CD14-positive monocyte (primary cell): ENCODE data around the gene FAM89A. TPM values are rescaled to one million over a fixed set of nuclear protein-coding genes. Genes with fewer than 3 reads are reported as not detected.

Experiments used
- DNase-seq, 3 donors: peaks; one replicate each; pipeline ENCODE4 v3.0.0-alpha.2; 2011 to 2022
- H2AFZ ChIP-seq: 2 replicates; pipeline ENCODE4 v1.6.0; 2012; ENCODE audit warnings: mild to moderate bottlenecking, low read depth, low read length, inconsistent platforms; ENCODE audit not compliant: insufficient read depth, poor library complexity, severe bottlenecking
- H3K27ac ChIP-seq, 2 donors: 1 replicate in 1 of 2; 2 replicates in 1 of 2; pipeline ENCODE4 v1.5.1; 2012 to 2013; ENCODE audit warnings: low read length in 2 of 2, control low read depth in 1 of 2, inconsistent platforms in 1 of 2, low read depth in 1 of 2, mild to moderate bottlenecking in 1 of 2
- H3K27me3 ChIP-seq, 2 donors: one replicate each; pipeline versions ENCODE4 v1.6.0 to v1.6.1; 2011 to 2013; ENCODE audit warnings: low read length in 2 of 2; ENCODE audit not compliant: control insufficient read depth in 2 of 2, insufficient read depth in 2 of 2
- H3K36me3 ChIP-seq, 2 donors: replicated peaks in 1 of 2; 1 replicate in 1 of 2; 2 replicates in 1 of 2; pipeline versions ENCODE4 v1.5.1 to v1.6.1; 2012 to 2013; ENCODE audit warnings: low read length in 2 of 2, control low read depth in 1 of 2, inconsistent platforms in 1 of 2, mild to moderate bottlenecking in 1 of 2; ENCODE audit not compliant: insufficient read depth in 2 of 2, control insufficient read depth in 1 of 2
- H3K4me1 ChIP-seq, 2 donors: 1 replicate in 1 of 2; 2 replicates in 1 of 2; pipeline versions ENCODE4 v1.5.1 to v1.6.1; 2012 to 2013; ENCODE audit warnings: low read length in 2 of 2, control low read depth in 1 of 2, inconsistent platforms in 1 of 2, mild to moderate bottlenecking in 1 of 2, moderate library complexity in 1 of 2; ENCODE audit not compliant: insufficient read depth in 2 of 2, control insufficient read depth in 1 of 2
- H3K4me2 ChIP-seq: replicated peaks from 2 replicates; pipeline ENCODE3; 2012; ENCODE audit warnings: low read length, moderate library complexity, mild to moderate bottlenecking; ENCODE audit not compliant: poor library complexity, severe bottlenecking; ENCODE audit errors: extremely low read depth
- H3K4me3 ChIP-seq, 3 experiments: fragments of 200-600 bp in 1 of 3; sonication (generic) in 1 of 3; replicated peaks in 1 of 3; 1 replicate in 2 of 3; 2 replicates in 1 of 3; pipeline ENCODE4 v1.5.1; 2011 to 2013; ENCODE audit warnings: low read length in 3 of 3, mild to moderate bottlenecking in 3 of 3, control low read depth in 2 of 3, low read depth in 2 of 3, inconsistent platforms in 1 of 3, moderate library complexity in 1 of 3
- H3K79me2 ChIP-seq: 2 replicates; pipeline ENCODE4 v1.6.0; 2012; ENCODE audit warnings: mild to moderate bottlenecking, control low read depth, inconsistent platforms, low read length, moderate library complexity; ENCODE audit not compliant: insufficient read depth
- H3K9ac ChIP-seq: 2 replicates; pipeline ENCODE4 v1.6.0; 2017; ENCODE audit warnings: low read length, mild to moderate bottlenecking; ENCODE audit not compliant: insufficient read depth, poor library complexity, severe bottlenecking
- H3K9me3 ChIP-seq, 2 donors: replicated peaks in 1 of 2; 1 replicate in 1 of 2; 2 replicates in 1 of 2; pipeline versions ENCODE4 v1.5.1 to v1.6.1; 2012 to 2013; ENCODE audit warnings: low read length in 2 of 2, control low read depth in 1 of 2; ENCODE audit not compliant: control insufficient read depth in 1 of 2, insufficient read depth in 1 of 2
- H4K20me1 ChIP-seq: 2 replicates; pipeline ENCODE4 v1.6.0; 2012; ENCODE audit warnings: mild to moderate bottlenecking, low read length, control low read depth, moderate library complexity; ENCODE audit not compliant: insufficient read depth
- H3K27ac Mint-ChIP-seq, 7 donors: one replicate each; pipeline ENCODE4 v1.8.0; 2020; ENCODE audit warnings: mild to moderate bottlenecking in 7 of 7, mixed read lengths in 7 of 7, moderate library complexity in 6 of 7, inconsistent platforms in 2 of 7
- H3K27me3 Mint-ChIP-seq, 3 donors: one replicate each; pipeline ENCODE4 v1.8.0; 2021 to 2022; ENCODE audit warnings: low read depth in 3 of 3, mild to moderate bottlenecking in 3 of 3, mixed read lengths in 3 of 3, moderate library complexity in 3 of 3, inconsistent platforms in 1 of 3
- H3K36me3 Mint-ChIP-seq, 2 donors: one replicate each; pipeline ENCODE4 v1.8.0; 2020; ENCODE audit warnings: mixed read lengths in 2 of 2, inconsistent platforms in 1 of 2, mild to moderate bottlenecking in 1 of 2
- H3K4me1 Mint-ChIP-seq: one replicate; pipeline ENCODE4 v1.8.0; 2020; ENCODE audit warnings: mild to moderate bottlenecking, mixed read lengths
- H3K4me3 Mint-ChIP-seq, 2 donors: one replicate each; pipeline ENCODE4 v1.8.0; 2020; ENCODE audit warnings: mild to moderate bottlenecking in 2 of 2, mixed read lengths in 2 of 2, moderate library complexity in 1 of 2
- H3K9me3 Mint-ChIP-seq, 7 donors: one replicate each; pipeline ENCODE4 v1.8.0; 2020 to 2022; ENCODE audit warnings: mixed read lengths in 7 of 7, mild to moderate bottlenecking in 6 of 7, moderate library complexity in 6 of 7, inconsistent platforms in 2 of 7
- WGBS: methylation state at CpG from one replicate; pipeline ENCODE4 v1.1.5; 2013; ENCODE audit warnings: missing lambda C conversion rate; ENCODE audit not compliant: insufficient coverage; 5-methylcytosine and 5-hydroxymethylcytosine counted together
- intact Hi-C, 2 donors: fragments of 100-400 bp; cut with micrococcal nuclease; formaldehyde crosslinking; loops; one replicate each; pipeline versions ENCODE4 v1.15.0 to v1.15.1; 2023
- polyA plus RNA-seq, 3 donors: library from polyadenylated mRNA; depleted of rRNA in 1 of 3; unstranded in 2 of 3; stranded (reverse) in 1 of 3; fragments of 300-500 nt in 2 of 3; fragments of >200 nt in 1 of 3; fragmentation: Illumina TruSeq in 2 of 3; gene quantifications; 1 replicate in 2 of 3; 2 replicates in 1 of 3; pipeline ENCODE4 v1.2.3, GENCODE V29; 2012 to 2021
- TF ChIP-seq, protein P1 (sequence below): fragments of 200-600 bp; IDR thresholded peaks from one replicate; pipeline ENCODE4 v1.8.0; 2022; ENCODE audit warnings: antibody characterized with exemption, mild to moderate bottlenecking

FAM89A gene
- polyA plus RNA-seq, 3 donors, result 2.0 to 11.7 (median 4.4) TPM

DNA sequence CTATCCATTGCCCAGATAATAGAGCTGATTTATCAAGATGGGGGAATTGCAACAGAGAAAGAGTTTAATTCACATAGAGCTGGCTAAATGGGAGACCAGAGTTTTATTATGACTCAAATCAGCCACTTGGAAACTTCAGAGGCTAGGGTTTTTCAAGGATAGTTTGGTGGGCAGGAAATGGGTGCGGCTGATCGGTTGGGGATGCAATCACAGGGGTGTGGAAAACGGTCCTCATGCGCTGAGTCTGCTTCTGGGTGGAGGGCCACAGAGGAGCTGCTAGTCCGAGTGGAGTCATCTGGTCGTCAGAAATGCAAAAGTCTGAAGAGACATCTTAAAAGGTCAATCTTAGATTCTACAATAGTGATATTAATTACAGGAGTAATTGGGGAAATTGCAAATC is 32.0 kb upstream of the FAM89A start:
- H3K4me1 ChIP-seq, result no peaks in the 10 kb centered on the region
- no peaks in the 10 kb centered on the region for H3K36me3 Mint-ChIP-seq
- H3K4me1 Mint-ChIP-seq, result peaks cover 4% of the 10 kb centered on the region
- no peaks in the 10 kb centered on the region for H3K9me3 ChIP-seq
- WGBS, result 75% methylated on average over 4 of the region's 6 CpGs
- H3K36me3 ChIP-seq, result no peaks in the 10 kb centered on the region
- H3K9me3 Mint-ChIP-seq, result peaks cover 0 to 4% (median 2%) of the 10 kb centered on the region in 7 donors
- H3K4me3 ChIP-seq, result no peak overlapping the region
- TF ChIP-seq, protein P1, sequence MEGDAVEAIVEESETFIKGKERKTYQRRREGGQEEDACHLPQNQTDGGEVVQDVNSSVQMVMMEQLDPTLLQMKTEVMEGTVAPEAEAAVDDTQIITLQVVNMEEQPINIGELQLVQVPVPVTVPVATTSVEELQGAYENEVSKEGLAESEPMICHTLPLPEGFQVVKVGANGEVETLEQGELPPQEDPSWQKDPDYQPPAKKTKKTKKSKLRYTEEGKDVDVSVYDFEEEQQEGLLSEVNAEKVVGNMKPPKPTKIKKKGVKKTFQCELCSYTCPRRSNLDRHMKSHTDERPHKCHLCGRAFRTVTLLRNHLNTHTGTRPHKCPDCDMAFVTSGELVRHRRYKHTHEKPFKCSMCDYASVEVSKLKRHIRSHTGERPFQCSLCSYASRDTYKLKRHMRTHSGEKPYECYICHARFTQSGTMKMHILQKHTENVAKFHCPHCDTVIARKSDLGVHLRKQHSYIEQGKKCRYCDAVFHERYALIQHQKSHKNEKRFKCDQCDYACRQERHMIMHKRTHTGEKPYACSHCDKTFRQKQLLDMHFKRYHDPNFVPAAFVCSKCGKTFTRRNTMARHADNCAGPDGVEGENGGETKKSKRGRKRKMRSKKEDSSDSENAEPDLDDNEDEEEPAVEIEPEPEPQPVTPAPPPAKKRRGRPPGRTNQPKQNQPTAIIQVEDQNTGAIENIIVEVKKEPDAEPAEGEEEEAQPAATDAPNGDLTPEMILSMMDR, result no peak
- no peaks in the 10 kb centered on the region for H4K20me1 ChIP-seq
- no peaks in the 10 kb centered on the region for H3K27me3 ChIP-seq
- H3K27me3 Mint-ChIP-seq, result peaks cover 3 to 4% (median 4%) of the 10 kb centered on the region in 3 donors
- no peak overlapping the region for H3K27ac ChIP-seq
- H2AFZ ChIP-seq, result no peak overlapping the region
- DNase-seq, result no peak
- no peak overlapping the region for H3K4me2 ChIP-seq
- H3K4me3 Mint-ChIP-seq, result no peak overlapping the region
- H3K27ac Mint-ChIP-seq, result no peak overlapping the region
- H3K9ac ChIP-seq, result no peak overlapping the region
- H3K79me2 ChIP-seq, result no peaks in the 10 kb centered on the region
- intact Hi-C loops, result no loop called here

DNA sequence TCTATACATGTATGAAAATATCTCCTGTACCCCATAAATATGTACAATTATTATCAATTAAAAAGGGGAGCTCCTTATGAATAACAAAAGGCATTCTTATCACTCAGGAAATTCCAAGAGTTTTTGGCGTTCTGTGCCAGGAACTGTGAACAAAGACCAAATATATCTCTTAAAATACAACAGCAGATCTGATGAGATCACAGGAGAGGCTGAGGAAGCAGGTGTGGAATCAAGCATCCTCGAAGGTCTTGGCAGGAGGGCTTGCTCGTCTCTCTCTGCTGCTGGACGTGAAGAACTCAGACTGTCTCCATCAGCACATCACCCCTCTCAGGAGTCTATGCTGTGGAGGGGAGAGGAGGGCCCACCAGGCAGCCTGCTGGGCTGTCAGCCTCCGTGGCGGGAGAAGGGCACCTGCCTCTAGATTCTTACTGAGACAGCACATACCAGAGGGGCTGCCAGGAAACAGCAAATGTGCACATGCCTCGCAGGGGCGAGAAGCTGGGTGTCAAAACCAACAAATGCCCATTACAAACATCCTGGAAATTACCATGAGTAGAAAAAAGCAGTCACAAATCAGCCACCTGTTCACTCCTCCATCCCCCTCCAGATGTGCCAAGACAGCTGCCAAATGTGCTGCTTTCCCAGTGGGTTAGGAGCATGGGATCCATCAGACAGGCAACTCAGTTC is 30.8 kb upstream of the FAM89A start:
- WGBS, result 84% methylated on average over 4 of the region's 8 CpGs
- H3K27ac Mint-ChIP-seq, result no peak overlapping the region
- intact Hi-C loops, result no loop called here

More for the DNA sequence above, 30.8 kb upstream of the FAM89A start:
- no peak for DNase-seq
- Mint-ChIP-seq H3K36me3 (no peaks in the 10 kb centered on the region), H3K4me1 (peaks cover 4% of the 10 kb centered on the region), H3K4me3 (no peak overlapping the region), H3K27me3 (peaks cover 1 to 7% (median 3%) of the 10 kb centered on the region in 3 donors), H3K9me3 (peaks cover 0 to 6% (median 4%) of the 10 kb centered on the region in 7 donors)
- Histone ChIP-seq H3K4me1 (no peaks in the 10 kb centered on the region), H3K27me3 (no peaks in the 10 kb centered on the region), H3K4me2 (no peak overlapping the region), H3K9ac (no peak overlapping the region), H3K36me3 (no peaks in the 10 kb centered on the region), H3K27ac (no peak overlapping the region), H3K4me3 (no peak overlapping the region), H2AFZ (no peak overlapping the region), H3K9me3 (no peaks in the 10 kb centered on the region), H4K20me1 (no peaks in the 10 kb centered on the region), H3K79me2 (no peaks in the 10 kb centered on the region)
- TF ChIP-seq, protein P1, result no peak
